Fibroblast of skin of right biceps (primary cell): ENCODE results near the gene NXF3.
A peak's percentile ranks its signal among the peaks of the same experiment; 100 is the strongest.
"Not testable (repeated sequence)": the region's sequence is repeated elsewhere in the genome, so short reads cannot be mapped to it uniquely, and the experiment has no call there.

Source experiments
- DNase-seq: peaks from one replicate; pipeline ENCODE4 v3.0.0-alpha.2; 2013

The NXF3 gene, protein sequence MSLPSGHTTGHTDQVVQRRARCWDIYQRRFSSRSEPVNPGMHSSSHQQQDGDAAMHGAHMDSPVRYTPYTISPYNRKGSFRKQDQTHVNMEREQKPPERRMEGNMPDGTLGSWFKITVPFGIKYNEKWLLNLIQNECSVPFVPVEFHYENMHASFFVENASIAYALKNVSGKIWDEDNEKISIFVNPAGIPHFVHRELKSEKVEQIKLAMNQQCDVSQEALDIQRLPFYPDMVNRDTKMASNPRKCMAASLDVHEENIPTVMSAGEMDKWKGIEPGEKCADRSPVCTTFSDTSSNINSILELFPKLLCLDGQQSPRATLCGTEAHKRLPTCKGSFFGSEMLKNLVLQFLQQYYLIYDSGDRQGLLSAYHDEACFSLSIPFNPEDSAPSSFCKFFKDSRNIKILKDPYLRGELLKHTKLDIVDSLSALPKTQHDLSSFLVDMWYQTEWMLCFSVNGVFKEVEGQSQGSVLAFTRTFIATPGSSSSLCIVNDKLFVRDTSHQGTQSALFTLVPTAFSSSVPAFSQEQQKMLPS

DNA sequence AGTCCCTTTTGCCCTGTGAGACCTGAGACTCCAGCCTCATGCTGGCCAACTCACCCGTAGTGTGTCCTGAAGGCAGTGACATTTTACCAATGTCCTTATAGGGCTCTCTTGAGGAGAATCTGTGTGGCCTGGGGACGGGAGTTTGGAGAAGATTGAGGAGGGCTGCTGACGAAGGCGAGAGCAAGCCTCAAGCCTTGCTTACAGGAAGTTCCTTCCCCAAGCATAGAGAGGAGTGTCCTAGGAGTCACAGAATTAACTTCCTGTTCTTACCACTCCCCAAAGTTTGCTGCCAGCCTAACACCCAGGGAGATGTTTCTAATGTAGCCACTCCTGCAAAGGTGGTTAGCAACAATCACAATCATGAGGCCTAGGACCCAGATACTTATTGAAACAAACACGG lies at the start of gene NXF3:
Gene NXF3, minus strand, starts transcription at position 202 of the 400 bp plus-strand sequence. Its CDS starts 120 bp downstream, at position 82.
- DNase-seq, result no peak

DNA sequence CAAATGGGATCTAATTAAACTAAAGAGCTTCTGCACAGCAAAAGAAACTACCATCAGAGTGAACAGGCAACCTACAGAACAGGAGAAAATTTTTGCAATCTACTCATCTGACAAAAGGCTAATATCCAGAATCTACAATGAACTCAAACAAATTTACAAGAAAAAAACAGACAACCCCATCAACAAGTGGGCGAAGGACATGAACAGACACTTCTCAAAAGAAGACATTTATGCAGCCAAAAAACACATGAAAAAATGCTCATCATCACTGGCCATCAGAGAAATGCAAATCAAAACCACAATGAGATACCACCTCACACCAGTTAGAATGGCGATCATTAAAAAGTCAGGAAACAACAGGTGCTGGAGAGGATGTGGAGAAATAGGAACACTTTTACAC lies 43.6 kb upstream of the NXF3 start:
- DNase-seq, result not testable (repeated sequence)

DNA sequence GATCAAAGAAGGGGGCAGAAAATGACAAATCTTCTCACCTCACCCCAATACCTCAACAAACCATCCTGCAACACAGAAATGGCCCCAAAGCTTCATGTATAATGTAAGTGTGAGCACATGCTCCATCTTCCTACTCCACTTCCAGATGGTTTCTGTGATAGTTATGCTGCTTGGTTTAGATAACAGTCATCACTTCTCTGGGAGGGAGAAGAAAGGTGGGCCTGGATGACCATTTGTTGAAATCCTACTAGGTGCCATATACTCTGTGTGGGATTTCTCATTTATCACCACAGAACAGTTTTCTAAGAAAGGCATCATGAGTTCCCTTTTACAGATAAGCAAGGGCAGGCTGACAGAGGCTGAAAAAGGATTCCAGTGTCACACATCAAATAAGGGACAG lies 31.3 kb upstream of the NXF3 start:
- no peak for DNase-seq

DNA sequence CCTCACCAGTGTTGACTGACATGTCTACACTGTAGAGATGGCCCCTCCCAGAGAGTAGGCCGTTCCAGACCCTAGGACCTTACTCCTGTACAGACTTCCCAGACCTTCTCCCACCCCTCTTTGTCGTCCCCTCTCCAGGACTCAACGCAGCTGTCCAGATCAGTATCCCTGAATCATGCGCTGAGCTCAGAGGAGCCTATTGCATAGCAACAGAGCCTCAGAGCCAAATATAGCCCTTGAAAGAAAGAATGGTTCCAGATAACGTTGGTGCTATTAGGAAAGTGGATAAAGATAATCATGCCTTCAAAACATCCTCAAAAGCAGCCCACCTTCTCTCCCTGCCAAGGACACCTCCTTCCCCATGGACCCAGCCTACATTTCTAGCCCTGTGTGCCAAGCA lies 27.8 kb upstream of the NXF3 start:
- DNase-seq, result no peak

DNA sequence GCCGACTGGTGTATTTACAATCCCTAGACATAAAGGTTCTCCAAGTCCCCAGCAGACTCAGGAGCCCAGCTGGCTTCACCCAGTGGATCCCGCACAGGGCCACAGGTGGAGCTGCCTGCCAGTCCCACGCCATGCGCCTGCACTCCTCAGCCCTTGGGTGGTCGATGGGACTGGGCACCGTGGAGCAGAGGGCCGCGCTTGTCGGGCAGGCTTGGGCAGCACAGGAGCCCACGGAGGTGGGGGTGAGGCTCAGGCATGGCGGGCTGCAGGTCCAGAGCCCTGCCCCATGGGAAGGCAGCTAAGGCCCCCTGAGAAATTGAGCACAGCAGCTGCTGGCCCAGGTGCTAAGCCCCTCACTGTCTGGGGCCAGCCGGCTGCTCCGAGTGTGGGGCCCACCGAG lies 24.0 kb upstream of the NXF3 start:
- DNase-seq, result not testable (repeated sequence)

DNA sequence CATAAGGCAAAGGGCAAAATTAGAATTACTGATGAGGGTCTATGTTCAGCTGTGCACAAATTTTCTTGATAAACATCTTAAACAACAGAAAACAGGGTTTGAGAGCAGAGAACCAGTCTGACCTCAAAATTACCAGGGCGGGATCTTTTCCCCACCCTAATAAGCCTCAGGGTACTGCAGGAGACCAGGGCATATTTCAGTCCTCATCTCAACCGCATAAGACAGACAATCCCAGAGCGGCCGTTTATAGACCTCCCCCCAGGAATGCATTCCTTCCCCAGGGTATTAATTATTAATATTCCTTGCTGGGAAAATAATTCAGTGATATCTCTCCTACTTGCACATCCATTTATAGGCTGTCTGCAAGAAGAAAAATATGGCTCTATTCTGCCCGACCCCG lies 16.6 kb upstream of the NXF3 start:
- DNase-seq, result not testable (repeated sequence)

DNA sequence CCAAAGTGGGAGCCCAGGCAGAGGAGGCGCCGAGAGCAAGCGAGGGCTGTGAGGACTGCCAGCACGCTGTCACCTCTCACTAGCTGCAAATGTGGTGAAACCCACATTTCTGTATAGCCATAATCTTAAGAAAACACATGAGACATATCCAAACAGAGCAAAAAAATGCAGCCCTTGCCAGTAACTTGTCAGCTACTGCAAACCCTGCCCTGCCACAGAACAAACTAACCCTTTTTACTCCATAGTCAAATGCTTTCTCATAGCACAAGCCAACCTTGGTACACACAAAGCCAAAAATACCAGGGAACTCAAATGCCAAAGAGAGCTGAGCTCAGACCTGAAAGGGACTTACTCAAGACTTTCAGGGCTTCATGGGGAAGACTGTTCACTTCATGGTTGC lies 14.9 kb upstream of the NXF3 start:
- no peak for DNase-seq

DNA sequence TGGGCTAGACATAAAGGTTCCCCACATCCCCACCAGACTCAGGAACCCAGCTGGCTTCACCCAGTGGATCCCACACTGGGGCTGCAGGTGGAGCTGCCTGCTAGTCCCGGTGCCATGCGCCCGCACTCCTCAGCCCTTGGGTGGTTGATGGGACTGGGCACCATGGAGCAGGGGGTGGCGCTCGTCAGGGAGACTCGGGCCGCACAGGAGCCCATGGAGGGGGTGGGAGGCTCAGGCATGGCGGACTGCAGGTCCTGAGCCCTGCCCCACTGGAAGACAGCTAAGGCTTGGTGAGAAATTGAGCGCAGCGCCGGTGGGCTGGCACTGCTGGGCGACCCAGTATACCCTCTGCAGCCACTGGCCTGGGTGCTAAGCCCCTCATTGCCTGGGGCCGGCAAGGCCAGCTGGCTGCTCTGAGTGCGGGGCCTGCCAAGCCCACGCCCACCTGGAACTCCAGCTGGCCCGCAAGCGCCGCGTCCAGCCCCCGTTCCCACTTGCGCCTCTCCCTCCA lies 14.3 kb upstream of the NXF3 start:
- not testable (repeated sequence) for DNase-seq

DNA sequence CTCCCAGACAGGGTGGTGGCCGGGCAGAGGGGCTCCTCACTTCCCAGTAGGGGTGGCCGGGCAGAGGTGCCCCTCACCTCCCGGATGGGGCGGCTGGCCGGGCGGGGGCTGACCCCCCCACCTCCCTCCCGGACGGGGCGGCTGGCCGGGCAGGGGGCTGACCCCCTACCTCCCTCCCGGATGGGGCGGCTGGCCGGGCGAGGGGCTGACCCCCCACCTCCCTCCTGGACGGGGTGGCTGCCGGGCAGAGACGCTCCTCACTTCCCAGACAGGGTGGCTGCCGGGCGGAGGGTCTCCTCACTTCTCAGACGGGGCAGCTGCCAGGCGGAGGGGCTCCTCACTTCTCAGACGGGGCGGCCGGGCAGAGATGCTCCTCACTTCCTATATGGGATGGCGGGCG lies 11.4 kb upstream of the NXF3 start:
- DNase-seq, result not testable (repeated sequence)

DNA sequence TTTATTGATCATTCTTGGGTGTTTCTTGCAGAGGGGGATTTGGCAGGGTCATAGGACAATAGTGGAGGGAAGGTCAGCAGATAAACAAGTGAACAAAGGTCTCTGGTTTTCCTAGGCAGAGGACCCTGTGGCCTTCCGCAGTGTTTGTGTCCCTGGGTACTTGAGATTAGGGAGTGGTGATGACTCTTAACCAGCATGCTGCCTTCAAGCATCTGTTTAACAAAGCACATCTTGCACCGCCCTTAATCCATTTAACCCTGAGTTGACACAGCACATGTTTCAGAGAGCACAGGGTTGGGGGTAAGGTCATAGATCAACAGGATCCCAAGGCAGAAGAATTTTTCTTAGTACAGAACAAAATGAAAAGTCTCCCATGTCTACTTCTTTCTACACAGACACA lies 10.9 kb upstream of the NXF3 start:
- not testable (repeated sequence) for DNase-seq

DNA sequence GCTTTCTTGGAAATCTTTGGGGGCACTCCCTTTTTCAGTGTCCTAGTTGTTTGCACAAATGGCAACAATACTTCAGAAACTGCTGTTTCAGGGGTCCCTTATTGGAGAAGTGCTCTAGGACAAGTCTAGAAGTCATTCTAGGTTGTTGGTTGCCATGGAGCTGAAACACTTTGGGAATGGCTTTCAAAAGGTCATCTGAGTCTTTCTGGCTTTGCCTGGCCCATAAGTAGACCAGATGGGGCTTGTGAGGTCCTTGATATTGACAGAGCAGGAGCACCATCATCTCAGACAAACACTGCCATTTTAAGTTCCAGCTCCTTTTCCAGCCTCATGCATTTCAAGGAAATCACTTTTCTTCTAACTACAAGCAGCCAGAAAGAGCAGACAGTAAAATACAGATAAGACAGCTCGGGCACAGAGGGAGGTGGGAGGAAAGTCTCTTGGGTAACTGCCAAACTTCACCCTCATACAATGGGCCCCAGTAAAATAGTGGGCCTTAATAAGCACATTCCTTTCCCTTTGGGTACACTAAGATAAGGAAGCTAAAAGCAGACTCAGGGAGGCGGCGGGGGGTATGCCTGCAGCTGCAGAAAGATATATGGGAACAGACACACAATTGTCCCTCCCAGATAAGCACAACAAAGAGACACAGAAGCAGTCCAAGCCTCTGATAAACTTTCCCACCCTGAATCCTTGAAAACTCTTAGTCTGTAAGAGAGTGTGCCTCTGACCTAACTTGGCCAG lies 8.5 kb upstream of the NXF3 start:
- no peak for DNase-seq

DNA sequence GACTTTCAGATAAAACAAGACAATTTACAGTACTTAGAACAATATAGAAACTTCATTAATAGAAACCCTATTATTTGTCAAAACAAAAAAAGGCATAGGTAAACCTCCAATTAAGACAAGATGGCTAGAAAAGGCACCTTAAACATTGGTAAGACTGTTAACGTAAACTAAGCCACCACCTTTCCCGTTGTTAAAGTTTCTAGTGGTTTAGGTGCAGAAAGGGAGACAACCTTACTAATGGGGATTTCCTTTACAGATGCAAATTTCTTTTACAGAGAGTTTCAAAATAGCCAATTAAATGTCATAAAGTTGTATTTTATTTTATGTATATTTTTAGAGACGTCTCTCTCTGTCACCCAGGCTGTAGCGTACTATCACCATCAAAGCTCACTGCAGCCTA lies 7.5 kb upstream of the NXF3 start:
- no peak for DNase-seq

DNA sequence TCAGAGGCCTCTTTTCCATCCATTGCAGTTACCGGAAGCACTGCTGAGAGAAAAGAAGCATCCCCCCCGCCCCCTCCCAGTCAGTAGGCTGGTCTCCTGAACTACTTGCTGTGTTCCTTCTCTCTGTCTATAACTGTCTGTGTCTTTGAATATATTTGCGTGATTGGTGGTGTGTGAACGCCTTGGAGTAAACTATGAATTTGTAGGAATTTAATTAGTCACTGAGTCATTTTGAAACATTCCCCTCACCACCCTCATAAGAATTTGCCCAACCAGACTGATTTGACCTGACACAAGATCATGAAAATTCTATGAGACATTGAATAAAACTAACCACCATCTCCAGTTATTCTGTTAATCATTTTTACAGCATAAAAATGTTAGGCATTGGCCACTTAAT lies 6.7 kb upstream of the NXF3 start:
- DNase-seq, result no peak

DNA sequence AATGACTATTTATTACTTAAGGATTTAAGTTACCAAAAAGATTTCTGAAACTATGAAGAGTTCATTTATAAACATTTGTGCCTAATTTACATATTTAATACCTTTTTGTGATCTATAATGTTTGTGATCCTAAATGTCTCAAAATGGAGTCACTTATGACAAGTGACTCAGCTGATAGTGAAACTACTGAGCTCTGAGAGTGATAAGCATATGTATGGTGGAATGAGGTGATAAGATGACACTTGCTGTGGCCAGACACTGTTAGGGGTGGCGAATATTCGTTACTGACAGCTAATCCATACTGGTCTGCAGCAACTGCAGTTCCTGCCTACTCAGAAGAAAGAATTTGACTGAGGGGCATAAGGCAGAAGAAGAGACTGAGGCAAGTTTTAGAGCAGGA lies 5.5 kb upstream of the NXF3 start:
- no peak for DNase-seq

DNA sequence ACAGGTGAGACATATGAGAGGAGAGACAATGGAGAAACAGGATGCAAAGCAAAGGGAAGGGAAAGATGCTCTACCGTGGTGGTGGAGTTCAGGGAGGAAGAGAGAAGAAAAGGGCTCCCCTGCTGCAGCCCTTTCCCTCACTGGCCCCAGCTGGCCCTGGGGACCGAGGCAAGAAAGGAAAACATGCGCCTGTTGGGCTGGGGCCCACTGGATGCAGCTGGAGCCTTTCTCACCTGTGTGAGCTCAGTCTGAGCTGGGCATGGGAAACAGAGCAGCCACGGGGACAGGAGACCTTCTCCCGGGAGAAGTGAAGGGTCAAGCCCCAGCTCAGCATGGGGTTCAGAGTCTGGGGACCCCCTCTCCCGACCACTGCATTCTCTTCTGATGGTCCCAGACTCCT lies 11.9 kb downstream of the NXF3 start:
- no peak for DNase-seq

DNA sequence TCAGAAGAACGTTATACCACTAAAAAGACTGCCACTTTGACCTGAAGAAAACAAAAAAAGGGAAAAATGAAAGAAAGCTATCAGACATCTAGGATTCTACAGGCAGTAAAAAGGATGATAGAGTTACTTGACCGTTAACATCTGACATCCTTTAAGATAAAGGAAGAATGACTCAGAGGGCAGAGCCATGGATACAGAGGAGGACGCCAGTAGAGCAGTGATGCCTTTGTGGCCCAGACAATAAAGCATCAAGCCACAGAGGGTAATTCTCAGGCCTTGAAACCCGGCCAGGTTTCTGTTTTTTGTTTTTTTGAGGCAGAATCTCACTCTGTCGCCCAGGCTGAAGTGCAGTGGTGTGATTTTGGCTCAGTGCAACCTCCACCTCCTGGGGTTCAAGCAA lies 19.5 kb downstream of the NXF3 start:
- no peak for DNase-seq

DNA sequence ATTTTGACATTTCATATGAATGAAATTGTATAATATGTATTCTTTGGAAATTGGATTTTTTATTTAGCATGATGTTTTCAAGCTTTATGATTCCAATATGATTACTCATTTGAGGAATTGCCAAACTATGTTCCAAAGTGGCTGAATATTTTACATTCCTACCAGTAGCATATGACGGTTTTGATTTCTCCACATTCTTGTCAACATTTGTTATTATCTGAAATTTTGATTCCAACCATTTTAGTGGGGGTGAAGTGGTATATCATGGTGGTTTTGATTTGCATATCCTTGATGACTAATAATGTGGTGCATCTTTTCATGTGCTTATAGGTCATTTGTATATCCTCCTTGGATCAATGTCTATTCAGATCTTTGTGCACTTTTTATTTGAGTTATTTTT lies 26.3 kb downstream of the NXF3 start:
- DNase-seq, result peak; percentile 9

DNA sequence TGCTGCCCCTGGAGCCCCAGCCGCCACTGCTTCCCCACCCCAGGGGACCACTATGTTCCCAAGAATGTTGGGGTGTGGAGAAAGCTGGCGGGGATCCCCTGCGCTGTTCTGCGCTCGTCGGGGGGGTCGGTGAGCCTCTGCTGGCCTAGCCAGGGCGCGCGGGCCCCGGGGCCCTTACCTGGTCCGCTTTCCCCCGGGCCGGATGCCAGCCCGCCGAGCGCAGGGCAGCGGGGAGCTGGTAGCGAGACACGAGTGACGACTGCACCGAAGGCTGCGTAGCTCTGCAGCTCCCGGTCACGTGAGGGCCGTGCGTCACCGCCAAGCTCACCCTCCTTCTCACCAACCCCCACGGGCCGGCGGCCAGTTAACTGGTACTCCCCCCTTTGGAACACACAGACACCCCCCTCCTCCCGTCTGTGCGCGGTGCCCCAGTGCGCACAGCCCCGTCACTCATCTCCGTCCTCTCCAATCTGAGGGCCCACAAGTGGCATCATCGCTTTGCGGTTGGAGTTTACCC lies 29.0 kb downstream of the NXF3 start, which contains the start of gene BEX1:
Gene BEX1, minus strand, starts transcription at position 254 of the 517 bp plus-strand sequence. CDS start 897 bp downstream, outside the sequence.
- peak; percentile 34 for DNase-seq

DNA sequence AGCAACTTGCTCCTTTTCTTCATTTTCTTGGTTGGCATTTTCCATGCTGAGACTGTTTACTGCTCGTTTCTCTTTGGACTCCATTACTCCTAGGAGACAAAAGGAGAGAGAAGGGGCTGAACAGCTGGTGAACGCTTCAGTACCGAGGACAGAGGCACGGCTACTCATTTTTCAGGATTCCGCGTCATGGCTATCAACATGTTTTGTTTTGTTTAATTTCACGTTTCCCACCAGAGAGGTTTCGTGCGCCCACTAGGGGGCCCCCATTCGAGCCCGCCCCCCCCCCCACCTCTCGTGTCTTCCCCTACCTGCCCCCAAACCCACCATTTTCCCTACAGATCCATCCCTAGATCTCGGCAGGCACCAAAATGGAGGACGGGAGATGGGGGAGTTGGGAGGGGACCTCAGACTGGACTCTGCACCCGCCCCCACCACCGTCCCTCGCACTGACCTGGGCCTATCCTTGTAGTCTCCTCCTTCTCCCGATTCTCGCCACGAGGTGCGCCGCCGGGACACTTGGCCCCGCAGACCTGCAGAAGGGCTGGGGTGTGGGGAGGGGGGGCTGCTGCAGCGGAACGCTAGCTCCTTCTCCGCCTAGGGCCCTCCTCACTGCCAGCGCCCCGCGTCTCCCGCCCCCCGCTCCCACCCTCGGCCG lies 29.6 kb downstream of the NXF3 start:
- peak; percentile 19 for DNase-seq

DNA sequence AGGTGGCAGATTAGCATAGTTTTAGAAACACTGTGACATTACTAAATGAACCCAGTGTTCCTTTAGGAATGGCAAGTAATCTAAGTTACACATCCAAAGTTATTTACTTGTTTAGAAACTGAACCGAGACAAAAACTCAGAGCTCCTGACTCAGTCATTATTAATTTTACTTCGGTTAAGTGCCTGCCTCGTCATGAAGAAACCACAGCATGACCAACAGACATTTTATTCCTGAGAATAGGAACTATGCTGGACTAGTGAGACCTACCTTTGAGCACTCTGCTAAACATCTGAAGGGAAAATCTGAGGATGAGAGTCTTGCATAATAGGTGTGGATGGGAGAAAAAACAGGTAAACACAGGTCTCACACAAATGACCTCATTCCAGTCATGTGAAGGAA lies 31.5 kb downstream of the NXF3 start:
- no peak for DNase-seq

DNA sequence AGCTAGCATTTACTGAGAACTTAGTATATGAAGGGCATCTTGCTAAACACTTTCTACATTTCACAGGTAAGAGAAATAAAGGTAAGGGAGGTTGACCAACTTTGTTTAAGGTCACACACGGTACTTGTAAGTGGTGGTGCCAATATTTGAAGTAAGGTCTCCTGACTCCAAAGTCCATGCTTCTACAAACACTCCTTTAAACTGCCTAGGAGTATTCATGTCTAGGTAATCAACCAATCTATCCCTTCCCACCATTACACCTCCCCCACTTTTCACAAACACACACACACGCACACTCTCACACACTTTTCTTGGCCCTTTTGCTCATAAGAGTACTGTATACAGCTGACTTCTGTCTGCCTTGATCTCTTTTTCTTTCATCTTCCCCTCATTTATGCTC lies 36.0 kb downstream of the NXF3 start:
- no peak for DNase-seq

DNA sequence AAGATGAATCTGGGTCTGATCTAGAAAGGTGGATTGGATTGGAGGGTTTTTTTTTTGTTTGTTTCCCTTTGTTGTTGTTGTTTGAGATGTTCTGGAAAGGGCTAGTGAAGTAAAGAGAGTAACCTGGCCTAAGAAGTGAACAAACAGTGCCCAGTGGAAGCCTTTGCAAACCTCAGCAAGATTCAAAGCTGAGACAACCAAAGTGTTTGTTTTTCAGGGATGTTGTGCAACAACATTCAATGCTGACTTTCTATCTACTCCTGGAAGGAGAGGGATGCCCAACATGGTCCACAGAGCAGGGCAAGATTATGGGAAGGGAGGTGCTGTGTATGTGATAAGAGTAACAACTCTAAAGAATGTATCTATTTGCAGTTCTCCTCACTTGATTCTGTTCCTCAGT lies 40.3 kb downstream of the NXF3 start:
- DNase-seq, result no peak

DNA sequence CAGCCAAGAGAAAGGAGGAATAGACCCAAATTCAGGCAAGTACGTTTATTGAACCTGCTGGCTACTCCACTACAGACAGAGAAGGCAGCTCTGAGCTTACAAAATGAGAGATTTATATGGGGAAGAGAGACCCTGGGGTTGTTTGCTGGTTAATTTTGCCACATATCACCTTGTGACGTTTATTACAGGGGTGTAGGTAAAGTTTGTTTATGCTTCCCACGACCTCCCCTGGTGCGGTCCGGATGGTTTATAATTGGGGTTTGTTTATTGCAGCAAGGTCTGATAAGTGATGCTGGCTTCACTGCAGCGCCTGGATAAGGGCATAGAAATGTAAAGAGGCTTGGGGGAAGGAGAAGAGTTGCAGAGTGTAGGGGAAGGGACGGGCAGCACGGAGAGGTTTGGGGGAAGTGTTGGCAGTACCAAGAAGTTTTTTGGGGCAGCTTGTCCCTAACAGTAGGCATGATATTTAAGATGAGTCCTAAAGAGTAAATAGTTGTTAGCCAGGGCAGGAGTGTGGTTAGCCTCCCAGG lies 41.6 kb downstream of the NXF3 start:
- no peak for DNase-seq
